HFF-Myc (cell line): Measurements from ENCODE around the gene SOCS1.
"Not testable (repeated sequence)": the region's sequence is repeated elsewhere in the genome, so short reads cannot be mapped to it uniquely, and the experiment has no call there.

Experiments used
- DNase-seq: peaks from one replicate; pipeline ENCODE4 v3.0.0-alpha.2; 2011; ENCODE audit warnings: low read depth; ENCODE audit errors: extremely low read depth
- H3K4me3 ChIP-seq: replicated peaks from 2 replicates; pipeline ENCODE4 v1.5.1; 2011; ENCODE audit warnings: low read depth, mild to moderate bottlenecking, control low read depth, low read length
- CTCF ChIP-seq: IDR thresholded peaks from 2 replicates; pipeline ENCODE4 v1.5.1; 2012; ENCODE audit warnings: mild to moderate bottlenecking, low read depth, low read length, control low read depth; ENCODE audit errors: missing control alignments

The SOCS1 gene

GRCh38 chr16:11255737-11256660 lies at the start of gene SOCS1:
Gene SOCS1, minus strand, starts transcription at chr16:11256204. Its CDS starts 726 bp downstream, at chr16:11255478.
- H3K4me3 ChIP-seq = peak within 1 kb of the TSS; percentile 64
- peak; percentile 69 for TF ChIP-seq CTCF
- DNase-seq = peak; percentile 35

- no peak overlapping the region for H3K4me3 ChIP-seq
- no peak for DNase-seq
- no peak for TF ChIP-seq CTCF
Observed at GRCh38 chr16:11303405-11304138, 47.6 kb upstream of the SOCS1 start.

GRCh38 chr16:11302977-11303376 lies 47.0 kb upstream of the SOCS1 start:
- no peak for DNase-seq
- no peak overlapping the region for H3K4me3 ChIP-seq
- no peak for TF ChIP-seq CTCF

- no peak for DNase-seq
- TF ChIP-seq CTCF = no peak
- H3K4me3 ChIP-seq = no peak overlapping the region
Observed at GRCh38 chr16:11301645-11302501, 45.9 kb upstream of the SOCS1 start.

GRCh38 chr16:11300560-11300892 lies 44.5 kb upstream of the SOCS1 start:
- no peak for TF ChIP-seq CTCF
- no peak for DNase-seq
- no peak overlapping the region for H3K4me3 ChIP-seq

- no peak overlapping the region for H3K4me3 ChIP-seq
Observed at GRCh38 chr16:11299865-11300559, 44.0 kb upstream of the SOCS1 start.

GRCh38 chr16:11298950-11299547 lies 43.0 kb upstream of the SOCS1 start:
- not testable (repeated sequence) for H3K4me3 ChIP-seq, DNase-seq

More at GRCh38 chr16:11299865-11300559, 44.0 kb upstream of the SOCS1 start:
- DNase-seq = no peak
- no peak for TF ChIP-seq CTCF
